GM18517 (cell line): ENCODE results near the gene STX10.
"Not testable (repeated sequence)": the region's sequence is repeated elsewhere in the genome, so short reads cannot be mapped to it uniquely, and the experiment has no call there.

Experiments used
- ATAC-seq: cut with Tn5 transposase; IDR thresholded peaks from one replicate; pipeline ENCODE4 v1.9.1; 2021; ENCODE audit warnings: mild to moderate bottlenecking, moderate library complexity; ENCODE audit not compliant: unreplicated experiment

STX10 gene

DNA sequence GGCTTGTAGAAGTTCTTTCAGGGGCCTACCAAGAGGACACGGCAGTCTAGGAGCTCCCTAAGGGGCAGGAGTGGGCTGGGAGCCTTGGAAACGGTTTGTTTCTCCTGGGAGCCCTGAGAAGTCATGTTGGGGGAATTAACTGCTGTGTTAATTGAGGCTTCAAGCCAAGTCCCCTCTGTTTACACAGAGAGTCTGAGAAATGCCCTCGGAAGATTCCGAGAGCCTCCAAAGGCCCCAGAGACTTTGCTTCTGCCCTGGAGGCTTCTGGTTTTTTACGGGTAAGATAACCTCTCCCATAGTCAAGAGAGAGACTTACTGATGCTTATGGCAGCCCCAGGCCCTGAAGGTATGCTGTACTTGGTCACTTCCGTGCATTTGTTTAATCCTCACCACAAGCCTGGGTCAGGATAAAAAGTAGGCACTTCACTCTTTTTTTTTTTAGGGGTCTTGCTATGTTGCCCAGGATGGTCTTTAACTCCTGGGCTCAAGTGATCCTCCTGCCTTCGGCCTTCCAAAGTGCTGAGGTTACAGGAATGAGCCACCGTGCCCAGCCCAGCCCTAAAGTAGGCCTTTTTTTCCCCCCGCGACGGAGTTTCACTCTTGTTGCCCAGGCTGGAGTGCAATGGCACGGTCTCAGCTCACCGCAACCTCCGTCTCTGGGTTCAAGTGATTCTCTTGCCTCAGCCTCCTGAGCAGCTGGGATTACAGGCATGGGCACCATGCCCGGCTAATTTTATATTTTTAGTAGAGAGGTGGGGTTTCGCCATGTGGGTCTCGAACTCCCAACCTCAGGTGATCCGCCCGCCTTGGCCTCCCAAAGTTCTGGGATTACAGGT, 15.2 kb upstream of the STX10 start:
- ATAC-seq = no peak

DNA sequence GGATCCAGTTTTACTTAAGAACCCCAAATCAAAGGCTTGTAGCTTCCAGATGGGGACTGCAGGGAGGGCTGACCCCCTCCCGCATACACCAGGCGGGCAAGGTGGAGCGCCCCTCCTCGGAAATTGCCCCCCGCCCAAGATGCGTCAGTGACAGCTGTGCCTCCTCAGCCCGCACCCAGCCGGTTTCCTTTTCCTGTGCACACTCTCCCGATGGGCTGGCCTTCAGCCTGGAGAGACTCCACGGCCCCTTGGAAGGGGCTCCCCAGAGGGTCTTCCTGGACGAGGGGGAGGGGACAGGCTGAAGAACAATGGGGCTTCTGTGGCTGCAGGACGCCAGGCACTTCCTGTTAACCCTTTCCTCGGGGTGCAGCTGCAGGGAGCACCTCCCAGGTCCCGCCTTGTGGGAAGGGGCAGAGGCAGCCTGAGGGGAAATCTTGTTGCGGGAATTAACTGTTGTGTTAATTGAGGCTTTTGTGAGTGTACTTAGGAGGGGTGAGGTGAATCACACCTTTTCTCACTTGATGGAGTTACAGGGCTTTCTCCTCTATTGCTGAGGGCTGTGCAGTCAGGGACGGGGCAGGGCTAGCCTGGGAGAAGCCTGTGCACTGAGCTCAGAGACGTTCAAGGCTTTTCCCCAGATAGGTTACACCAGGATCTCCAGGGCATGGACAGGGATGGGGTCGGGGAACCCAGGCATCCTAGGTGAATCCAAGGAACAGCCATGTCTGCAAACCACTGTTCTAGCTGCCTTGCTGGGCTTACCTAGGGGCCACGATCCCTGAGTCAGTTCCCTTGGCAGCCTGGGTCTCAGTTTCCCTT, 14.4 kb upstream of the STX10 start:
- no peak for ATAC-seq

- no peak for ATAC-seq
These were observed 13.6 kb upstream of the STX10 start for GRCh38 chr19:13163609-13164342.

GRCh38 chr19:13162724-13163608, 12.8 kb upstream of the STX10 start:
- peak; percentile 45 for ATAC-seq

DNA sequence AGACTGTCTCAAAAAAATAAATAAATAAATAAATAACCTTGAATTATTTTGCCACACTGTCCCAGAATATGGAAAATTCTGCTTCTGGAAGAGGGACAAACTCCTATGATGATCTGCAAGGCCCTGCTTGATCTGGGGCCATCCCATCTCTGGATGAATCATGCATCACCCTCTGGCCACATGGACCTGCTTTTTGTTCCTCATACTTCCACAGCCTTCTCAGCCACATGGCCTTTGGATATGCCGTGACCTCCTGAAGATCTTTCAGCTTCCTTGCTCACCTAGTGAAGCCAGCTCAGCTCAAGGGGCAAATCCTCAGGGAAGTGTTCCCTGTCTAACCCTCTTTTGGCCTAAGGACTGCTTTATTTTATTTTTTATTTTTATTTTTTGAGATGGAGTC, 10.4 kb upstream of the STX10 start:
- ATAC-seq = no peak

GRCh38 chr19:13159713-13160112, 9.5 kb upstream of the STX10 start:
- ATAC-seq = no peak

DNA sequence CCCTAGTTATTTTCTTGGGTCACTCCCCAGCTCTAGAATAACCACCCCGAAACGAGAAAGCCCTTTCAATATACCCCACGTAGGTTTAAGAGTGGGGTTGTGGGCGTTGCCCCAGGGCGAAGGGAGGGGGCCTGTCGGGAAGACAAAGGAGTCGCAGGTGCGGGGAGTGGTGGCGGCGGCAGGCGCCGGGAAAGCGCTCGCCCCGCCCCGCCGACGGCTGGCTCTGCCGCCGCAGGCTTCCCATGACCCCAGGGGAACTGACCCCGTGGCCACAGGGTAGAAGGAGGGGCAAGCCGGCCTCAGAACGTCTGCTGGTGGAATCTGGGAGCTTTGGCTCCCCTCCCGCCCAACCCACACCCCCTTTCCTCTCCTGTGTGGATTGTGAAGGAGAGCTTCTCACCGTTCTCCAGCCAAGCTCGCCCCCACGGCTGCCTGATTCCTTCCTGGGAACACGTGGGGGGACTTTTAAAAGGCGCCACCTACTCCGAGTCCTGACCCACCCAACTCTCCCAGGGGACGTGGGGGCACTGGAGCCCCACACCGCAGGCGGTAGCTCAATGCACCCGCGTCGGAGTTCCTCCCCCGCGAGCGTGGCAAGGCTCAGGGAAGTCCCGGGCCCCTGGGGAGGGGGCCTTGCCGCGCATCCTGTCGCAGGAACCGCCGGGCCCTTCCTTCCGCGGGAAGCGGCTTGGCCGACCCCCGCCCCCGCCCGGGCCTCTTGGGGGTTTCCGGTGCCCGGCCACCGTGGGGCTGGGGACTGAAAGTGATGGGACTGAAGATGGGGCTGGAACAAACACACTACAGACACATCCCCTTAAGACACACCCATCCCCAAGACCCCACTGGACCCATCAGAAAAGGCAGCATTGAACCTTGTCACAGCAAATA, 5.5 kb upstream of the STX10 start:
- ATAC-seq = no peak

DNA sequence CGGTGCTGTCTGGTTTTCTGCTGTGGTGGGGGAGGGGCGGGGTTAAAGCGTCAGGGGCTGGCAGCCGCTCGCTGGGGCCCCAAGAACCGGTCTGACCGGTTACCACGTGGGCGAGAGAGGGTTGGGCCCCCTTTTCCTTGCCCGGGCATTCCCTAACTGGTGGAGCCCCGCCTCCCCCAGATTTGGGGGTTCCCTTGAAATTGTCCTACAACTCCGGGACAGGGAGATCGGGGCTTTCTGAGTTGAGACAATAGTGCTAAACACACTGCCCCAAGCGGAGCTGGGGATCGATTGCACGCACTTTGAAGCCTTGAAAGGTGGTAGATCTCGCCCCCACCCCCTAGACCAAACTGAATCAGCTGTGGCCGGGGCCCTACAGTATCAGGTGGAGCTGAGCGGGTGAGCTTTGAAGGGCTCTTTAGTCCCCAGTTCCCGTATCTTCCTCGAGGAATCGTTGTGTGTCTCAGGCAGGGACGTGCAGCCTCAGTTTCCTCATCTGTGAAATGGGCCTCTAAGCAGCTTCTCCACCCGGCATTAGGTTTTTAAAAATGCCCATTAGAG, 4.8 kb upstream of the STX10 start:
- ATAC-seq = no peak

DNA sequence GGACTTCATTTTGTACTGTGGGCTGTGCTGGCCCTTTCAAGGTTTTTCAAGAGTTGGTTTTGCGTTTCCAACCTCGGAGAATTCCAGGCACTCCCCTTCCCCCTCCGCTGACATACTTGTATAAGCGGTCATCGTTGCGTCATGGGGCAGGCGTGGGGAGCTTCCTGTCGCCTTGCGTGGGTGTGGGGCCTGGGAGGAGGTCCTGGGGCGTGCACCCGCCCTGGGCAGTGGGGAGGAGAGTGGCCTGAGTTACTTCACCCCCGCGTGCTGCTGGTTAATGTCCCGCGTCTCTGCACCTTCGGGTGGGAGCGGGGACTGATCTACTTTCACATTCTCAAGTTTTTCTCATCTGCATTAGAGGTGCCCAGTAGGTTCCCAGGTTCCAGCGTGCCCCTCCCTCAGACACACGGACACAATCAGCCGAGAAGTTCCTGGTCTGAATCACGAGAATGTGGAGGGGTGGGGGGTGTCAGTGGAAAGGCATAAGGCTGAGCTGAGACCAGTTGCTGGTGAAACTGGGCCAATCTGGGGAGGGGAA, 4.1 kb upstream of the STX10 start:
- no peak for ATAC-seq

- no peak for ATAC-seq
These were observed 3.5 kb upstream of the STX10 start for GRCh38 chr19:13153569-13154240.

DNA sequence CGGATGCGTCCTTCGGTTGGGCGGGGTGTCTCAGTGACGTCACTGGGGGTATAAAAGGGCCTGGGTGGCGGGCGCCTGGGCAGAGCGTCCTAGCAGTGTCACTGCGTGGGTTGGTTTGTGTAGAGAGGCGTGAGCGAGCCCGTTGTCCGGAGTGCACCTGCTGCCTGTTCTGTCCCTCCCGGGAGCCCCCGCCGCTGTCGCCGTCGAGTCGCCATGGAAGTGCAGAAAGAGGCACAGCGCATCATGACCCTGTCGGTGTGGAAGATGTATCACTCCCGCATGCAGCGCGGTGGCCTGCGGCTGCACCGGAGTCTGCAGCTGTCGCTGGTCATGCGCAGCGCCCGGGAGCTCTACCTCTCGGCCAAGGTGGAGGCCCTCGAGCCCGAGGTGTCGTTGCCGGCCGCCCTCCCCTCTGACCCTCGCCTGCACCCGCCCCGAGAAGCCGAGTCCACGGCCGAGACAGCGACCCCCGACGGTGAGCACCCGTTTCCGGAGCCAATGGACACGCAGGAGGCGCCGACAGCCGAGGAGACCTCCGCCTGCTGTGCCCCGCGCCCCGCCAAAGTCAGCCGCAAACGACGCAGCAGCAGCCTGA, 2.9 kb upstream of the STX10 start:
- peak; percentile 28 for ATAC-seq

DNA sequence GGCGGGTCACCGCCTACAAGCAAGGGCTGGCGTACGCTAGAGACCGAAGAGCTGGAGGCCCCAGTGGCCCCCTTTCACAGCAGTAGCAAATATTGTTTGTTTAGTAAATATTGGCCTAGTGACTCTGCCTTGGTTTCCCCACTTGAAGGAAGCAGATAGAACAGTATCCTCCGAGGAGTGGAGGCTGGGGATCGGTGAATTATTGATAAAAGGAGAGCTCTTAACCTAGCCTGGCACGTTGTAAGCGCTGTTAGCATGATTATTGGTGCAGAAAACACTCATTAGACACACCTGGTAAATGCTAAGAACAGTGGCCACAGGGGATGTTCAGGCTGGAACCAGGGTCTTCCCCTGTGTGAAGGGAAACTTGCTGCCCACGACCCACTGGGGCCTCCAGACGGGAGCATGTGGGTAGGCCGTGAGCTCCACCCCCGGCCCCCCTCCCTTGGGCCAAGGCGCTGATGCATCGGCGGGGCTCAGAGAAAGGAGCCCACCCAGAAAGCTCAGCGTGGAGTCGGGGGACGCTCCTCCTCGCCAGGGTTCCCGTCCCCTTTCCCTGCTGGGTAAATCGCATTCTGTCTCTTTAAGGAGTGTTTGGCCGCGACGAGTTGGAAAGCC, 2.3 kb upstream of the STX10 start:
- ATAC-seq = peak; percentile 3

- ATAC-seq = peak; percentile 36
These were observed 1.6 kb upstream of the STX10 start for GRCh38 chr19:13151605-13152355.

DNA sequence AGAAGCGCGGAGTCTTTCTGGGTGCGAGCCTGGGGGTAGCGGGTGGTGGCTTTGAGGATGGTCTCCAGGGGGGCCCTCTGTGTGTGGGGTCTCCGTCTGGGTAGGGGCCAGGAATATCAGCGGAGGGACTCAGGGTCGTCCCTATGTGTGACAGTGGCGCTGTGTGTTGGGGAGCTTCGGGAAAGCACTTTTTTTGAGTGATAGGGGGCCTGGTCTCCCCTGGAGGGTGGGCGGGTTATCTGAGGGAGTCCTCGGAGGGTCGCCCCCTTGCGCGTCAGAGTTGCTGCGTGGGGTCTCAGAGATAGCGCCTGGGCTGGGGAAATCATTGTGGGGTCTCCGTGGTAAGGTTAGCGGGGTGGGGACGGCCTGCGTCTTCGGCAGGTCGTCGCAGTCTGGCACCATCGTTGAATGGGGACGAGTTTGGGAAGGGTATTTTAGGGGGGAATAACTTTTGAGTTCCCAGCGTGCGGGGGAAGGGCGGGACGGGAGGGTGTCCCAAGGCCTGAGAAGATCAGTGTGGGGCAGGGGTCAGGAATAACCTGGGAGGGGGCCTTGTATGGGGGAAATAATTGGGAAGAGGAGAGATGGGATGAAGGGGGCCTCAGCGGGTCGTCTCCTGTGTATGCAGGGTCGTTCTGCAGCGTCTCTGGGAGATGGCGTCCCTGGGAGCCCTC, 893 bp upstream of the STX10 start:
- no peak for ATAC-seq

DNA sequence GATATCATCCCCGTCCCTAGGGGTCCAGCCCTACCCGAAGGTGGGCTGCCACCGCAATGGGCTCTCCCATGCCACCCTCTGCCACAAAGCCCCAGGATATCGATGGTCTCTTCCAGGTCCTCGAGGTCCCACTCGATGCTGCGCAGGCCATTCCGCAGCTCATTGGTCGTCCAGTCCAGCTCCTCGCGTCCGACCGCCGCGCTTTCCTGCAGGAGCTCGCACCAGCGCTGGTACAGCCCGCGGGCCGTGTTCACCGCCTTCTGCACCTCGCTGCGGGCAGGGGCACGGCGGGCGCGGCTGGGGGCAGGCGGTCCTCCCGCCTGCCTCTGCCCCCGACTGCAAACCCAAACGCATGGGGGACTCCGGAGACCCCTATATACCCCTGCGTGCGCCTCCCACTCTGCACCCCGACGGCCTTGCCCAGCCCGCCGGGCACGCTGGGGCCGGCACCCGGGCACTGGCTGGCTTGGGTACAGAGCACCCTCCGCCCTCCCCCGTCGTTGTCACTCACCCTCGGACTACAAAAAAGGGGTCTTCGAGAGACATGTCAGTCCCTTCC, 468 bp downstream of the STX10 start:
- ATAC-seq = peak; percentile 3

DNA sequence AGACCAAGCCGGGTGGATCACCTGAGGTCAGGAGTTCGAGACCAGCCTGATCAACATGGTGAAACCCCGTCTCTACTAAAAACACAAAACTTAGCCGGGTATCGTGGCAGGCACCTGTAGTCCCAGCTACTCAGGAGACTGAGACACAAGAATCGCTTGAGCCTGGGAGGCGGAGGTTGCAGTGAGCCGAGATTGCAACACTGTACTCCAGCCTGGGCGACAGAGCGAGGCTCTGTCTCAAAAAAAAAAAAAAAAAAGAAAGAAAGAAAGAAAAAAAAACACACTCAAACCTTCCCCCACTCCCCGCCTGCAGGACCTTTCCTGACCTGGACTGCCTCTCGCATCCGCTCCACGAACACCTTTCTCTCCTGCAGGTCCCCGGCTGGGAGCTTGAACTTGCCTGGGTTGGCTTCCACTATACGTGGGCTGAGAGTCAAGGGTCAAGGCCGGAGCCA, 975 bp downstream of the STX10 start:
- not testable (repeated sequence) for ATAC-seq
